Esophagus squamous epithelium (tissue), 5 donors: ENCODE results near the gene S100A6. TPM values are rescaled to one million over a fixed set of nuclear protein-coding genes. Genes with fewer than 3 reads are reported as not detected.

ENCODE experiments used
- DNase-seq: peaks from one replicate; lab custom pipeline; 2025; lab: John Stamatoyannopoulos, UW
- H3K27ac ChIP-seq, 4 donors: fragments of 200-600 bp; sonication (generic); one replicate each; pipeline ENCODE4 v1.5.1; 2016 to 2019; ENCODE audit warnings: mild to moderate bottlenecking in 1 of 4
- H3K27me3 ChIP-seq, 4 donors: fragments of 200-600 bp; sonication (generic); 1 replicate in 3 of 4; 2 replicates in 1 of 4; pipeline versions ENCODE4 v1.5.1 to v1.6.0; 2017 to 2021; ENCODE audit warnings: antibody characterized with exemption in 1 of 4
- H3K36me3 ChIP-seq, 3 donors: fragments of 200-600 bp; sonication (generic); one replicate each; pipeline ENCODE4 v1.5.1; 2016 to 2019
- H3K4me1 ChIP-seq, 3 donors: fragments of 200-600 bp; sonication (generic); one replicate each; pipeline ENCODE4 v1.5.1; 2017 to 2019
- H3K4me3 ChIP-seq, 4 donors: fragments of 200-600 bp; sonication (generic); 1 replicate in 3 of 4; 2 replicates in 1 of 4; pipeline ENCODE4 v1.5.1; 2016 to 2019; ENCODE audit warnings: mild to moderate bottlenecking in 2 of 4, moderate library complexity in 1 of 4
- H3K9me3 ChIP-seq, 3 donors: fragments of 200-600 bp; sonication (generic); one replicate each; pipeline ENCODE4 v1.5.1; 2016 to 2019
- CTCF ChIP-seq, 6 experiments: fragments of 450-650 bp in 4 of 6; fragments of 200-600 bp in 2 of 6; sonication (generic) in 2 of 6; IDR thresholded peaks; one replicate each; pipeline ENCODE4 v1.5.1; 2016 to 2019; ENCODE audit warnings: antibody characterized with exemption in 6 of 6, mild to moderate bottlenecking in 4 of 6, moderate library complexity in 4 of 6
- POLR2A ChIP-seq, 4 donors: fragments of 450-650 bp; IDR thresholded peaks; one replicate each; pipeline ENCODE4 v1.6.1; 2017; ENCODE audit warnings: antibody characterized with exemption in 4 of 4, mild to moderate bottlenecking in 4 of 4, moderate library complexity in 3 of 4
- WGBS, 2 donors: methylation state at CpG; one replicate each; pipeline ENCODE4 v1.1.5; 2018; 5-methylcytosine and 5-hydroxymethylcytosine counted together
- intact Hi-C: fragments of 100-400 bp; cut with DNase I; formaldehyde crosslinking; loops from one replicate; pipeline ENCODE4 v1.15.0; 2022
- total RNA-seq, 4 donors: library from RNA; depleted of rRNA; stranded (reverse); fragments of >200 nt; gene quantifications; one replicate each; pipeline ENCODE4 v1.1.0, GENCODE V29; 2016
- donor health status: DM: yes; HTN: yes; CAD: no.

The S100A6 gene
- total RNA-seq, 4 donors from 2014 or later: 270 to 943 (median 394) TPM

DNA sequence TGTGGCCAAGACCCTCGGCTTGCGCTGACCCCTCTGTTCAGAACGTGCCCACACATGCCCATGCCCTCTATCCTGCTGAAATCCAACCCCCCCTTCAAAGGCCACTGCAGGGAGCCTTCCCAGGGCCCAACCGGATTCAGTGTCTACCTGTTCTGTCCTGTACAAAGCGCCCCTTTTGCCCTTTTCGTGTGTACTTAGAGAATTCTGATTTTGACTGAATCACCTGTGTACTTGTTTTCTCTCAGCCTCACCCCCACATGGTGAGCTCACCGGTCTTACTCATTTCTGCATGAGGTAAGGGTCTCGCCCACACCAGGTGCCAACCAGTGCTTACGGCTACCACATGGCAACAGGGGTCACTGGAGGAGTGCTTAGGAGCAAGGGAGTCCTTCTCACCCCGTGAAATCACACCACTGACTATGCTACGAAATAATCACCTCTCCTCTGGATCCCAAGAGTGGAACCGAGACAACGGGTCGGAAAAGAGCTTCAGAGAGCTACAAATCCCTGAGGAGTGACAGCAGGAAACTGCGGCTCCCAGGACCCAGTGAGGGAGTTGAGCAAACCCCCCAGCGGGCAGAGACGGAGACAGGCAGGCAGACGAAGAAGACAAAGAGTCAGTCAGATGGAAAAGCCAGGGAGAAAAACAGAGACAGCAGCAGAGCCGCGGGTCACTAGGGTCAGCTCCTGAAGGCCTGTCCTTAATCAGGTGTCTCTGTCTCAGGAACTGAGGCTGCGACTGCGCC, 32.0 kb upstream of the S100A6 start:
- H3K9me3 ChIP-seq: no peaks in the 10 kb centered on the region
- H3K36me3 ChIP-seq: no peaks in the 10 kb centered on the region
- no peak for DNase-seq
- peaks cover 45 to 73% (median 49%) of the 10 kb centered on the region in 3 donors for H3K4me1 ChIP-seq
- no peak for TF ChIP-seq CTCF (IDR thresholded peaks at IDR 0.05)
- no peak for TF ChIP-seq POLR2A (IDR thresholded peaks at IDR 0.05)
- peak overlapping the region; percentile 20 to 55 (median 28) for H3K4me3 ChIP-seq
- 36 to 48% methylated on average over 15 to 21 of the region's 22 CpGs for WGBS, 2 donors
- intact Hi-C loops: loop anchor here (2.0 to 10.0 kb wide), 2 partner anchors 33 to 53 kb away; partner anchors contain the start of gene S100A6
- peak overlapping the region; percentile 95 to 100 (median 99) for H3K27ac ChIP-seq
- no peaks in the 10 kb centered on the region for H3K27me3 ChIP-seq

GRCh38 chr1:153566414-153567371, 30.9 kb upstream of the S100A6 start:
- intact Hi-C loops: loop anchor here (10.0 kb wide), 1 partner anchor 52 kb away; no protein-coding TSS in a partner anchor
- WGBS, 2 donors: 26 to 62% methylated on average over 6 to 12 of the region's 16 CpGs
- peak; percentile 71 for DNase-seq
- Histone ChIP-seq H3K9me3 (no peaks in the 10 kb centered on the region), H3K4me3 (peak overlapping the region; percentile 41 to 59 (median 53)), H3K36me3 (peaks cover 0 to 9% (median 3%) of the 10 kb centered on the region in 3 donors), H3K27me3 (no peaks in the 10 kb centered on the region), H3K4me1 (peaks cover 38 to 70% (median 39%) of the 10 kb centered on the region in 3 donors), H3K27ac (peak overlapping the region; percentile 95 to 100 (median 99))
- TF ChIP-seq POLR2A (IDR thresholded peaks at IDR 0.05): peak in 3 of 4 donors; percentile 31 to 64 (median 43)
- peak in 1 of 6 experiments; percentile 6 for TF ChIP-seq CTCF (IDR thresholded peaks at IDR 0.05)

DNA sequence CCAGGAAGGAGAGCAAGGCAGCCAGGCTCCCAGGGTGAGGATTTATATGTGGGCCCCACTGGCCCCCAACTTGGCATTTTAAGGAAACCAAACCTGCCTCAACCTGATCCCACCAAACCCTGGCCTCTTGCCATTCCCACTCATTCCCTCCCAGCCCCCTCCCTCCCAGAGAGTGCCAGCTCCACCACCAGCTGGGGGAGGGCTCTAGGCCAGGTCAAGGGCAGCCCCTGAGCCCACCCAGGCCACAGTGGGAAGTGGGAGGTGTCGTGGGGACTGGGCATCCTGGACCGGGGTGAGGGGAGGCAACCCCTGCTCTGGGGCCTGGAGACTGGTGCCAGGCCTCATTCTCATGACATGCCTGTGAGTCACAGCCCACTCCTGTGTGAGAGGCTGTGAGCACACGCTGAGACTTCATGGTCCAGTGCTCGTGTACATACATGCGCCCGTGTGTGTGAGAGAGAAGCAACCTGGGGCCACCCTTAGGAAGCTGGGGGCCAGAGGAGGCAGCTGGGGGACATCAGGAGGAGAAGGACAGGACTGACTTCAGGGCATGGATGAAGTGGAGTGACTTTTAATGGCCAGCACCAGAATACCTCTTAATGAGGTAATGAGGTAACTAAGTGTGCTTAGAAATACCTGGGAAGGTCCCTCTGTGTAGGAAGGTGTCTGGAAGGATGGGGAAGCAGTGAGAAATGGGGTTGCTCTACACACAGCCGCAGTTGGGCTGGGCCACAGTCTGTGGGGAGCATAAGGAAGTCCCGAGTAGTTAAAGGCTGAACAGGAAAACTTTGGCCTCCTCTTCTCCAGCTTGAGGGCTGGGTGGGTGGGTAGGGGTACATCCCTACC, 30.0 kb upstream of the S100A6 start, which contains the start of gene S100A2:
Gene S100A2 (minus strand): TSS at position 316 of the 846 bp plus-strand sequence. CDS start 1,967 bp downstream, outside the sequence.
- no peaks in the 10 kb centered on the region for H3K27me3 ChIP-seq
- H3K4me3 ChIP-seq: peak within 1 kb of the TSS; percentile 41 to 59 (median 53)
- 8 to 26% methylated on average over 3 to 4 of the region's 8 CpGs for WGBS, 2 donors
- DNase-seq: no peak
- intact Hi-C loops: loop anchor here (10.0 kb wide), 1 partner anchor 51 kb away; no protein-coding TSS in a partner anchor
- H3K4me1 ChIP-seq: peaks cover 38 to 74% (median 39%) of the 10 kb centered on the region in 3 donors
- peaks cover 6 to 18% (median 6%) of the 10 kb centered on the region in 3 donors for H3K36me3 ChIP-seq
- no peaks in the 10 kb centered on the region for H3K9me3 ChIP-seq
- TF ChIP-seq POLR2A (IDR thresholded peaks at IDR 0.05) (peak in 2 of 4 donors; percentile 9 to 29), CTCF (IDR thresholded peaks at IDR 0.05) (no peak)
- H3K27ac ChIP-seq: peak within 1 kb of the TSS; percentile 95 to 100 (median 99)

GRCh38 chr1:153563991-153564390, 28.2 kb upstream of the S100A6 start:
- WGBS, 2 donors: 42% methylated on average over 2 of the region's 7 CpGs; no CpG with 5 or more reads in 1 of the 2 donors
- DNase-seq: no peak
- intact Hi-C loops: loop anchor here (10.0 kb wide), 1 partner anchor 49 kb away; no protein-coding TSS in a partner anchor
- TF ChIP-seq POLR2A (IDR thresholded peaks at IDR 0.05): no peak
- TF ChIP-seq CTCF (IDR thresholded peaks at IDR 0.05): no peak
- H3K9me3 ChIP-seq: no peaks in the 10 kb centered on the region
- H3K36me3 ChIP-seq: peaks cover 6 to 29% (median 6%) of the 10 kb centered on the region in 3 donors
- peak overlapping the region; percentile 41 to 59 (median 53) for H3K4me3 ChIP-seq
- H3K27ac ChIP-seq: peak overlapping the region; percentile 95 to 100 (median 99)
- peaks cover 37 to 76% (median 38%) of the 10 kb centered on the region in 3 donors for H3K4me1 ChIP-seq
- no peaks in the 10 kb centered on the region for H3K27me3 ChIP-seq
